Colonic mucosa (tissue), 4 donors: ENCODE results near the gene DLST. TPM values are rescaled to one million over a fixed set of nuclear protein-coding genes. Genes with fewer than 3 reads are reported as not detected.

Experiments used
- DNase-seq: peaks from one replicate; pipeline ENCODE4 v3.0.0-alpha.2; 2020
- H3K27ac ChIP-seq: fragments of 200-600 bp; one replicate; pipeline ENCODE4 v1.8.0; 2021
- H3K27me3 ChIP-seq: fragments of 200-600 bp; one replicate; pipeline ENCODE4 v1.8.0; 2021
- H3K36me3 ChIP-seq: fragments of 200-600 bp; one replicate; pipeline ENCODE4 v1.8.0; 2021
- H3K4me1 ChIP-seq: fragments of 200-600 bp; one replicate; pipeline ENCODE4 v1.8.0; 2021; ENCODE audit warnings: mild to moderate bottlenecking
- H3K4me3 ChIP-seq: fragments of 200-600 bp; one replicate; pipeline ENCODE4 v1.8.0; 2021
- H3K9ac ChIP-seq, 2 donors: one replicate each; pipeline ENCODE4 v1.7.0; 2013; ENCODE audit warnings: control low read depth in 2 of 2, low read depth in 2 of 2, low read length in 2 of 2
- H3K9me3 ChIP-seq: fragments of 200-600 bp; one replicate; pipeline ENCODE4 v1.8.0; 2021
- CTCF ChIP-seq: fragments of 200-600 bp; IDR thresholded peaks from one replicate; pipeline ENCODE4 v1.8.0; 2022; ENCODE audit warnings: antibody characterized with exemption, mild to moderate bottlenecking
- intact Hi-C: fragments of 100-400 bp; cut with DNase I; formaldehyde crosslinking; loops from one replicate; pipeline ENCODE4 v1.14.1; 2022
- total RNA-seq, 2 donors: library from RNA; stranded (reverse); fragmentation: NEBNext Ultra II Directional in 1 of 2; extraction: Animal tissue kit (Norgen Biotek cat#: 25700) in 1 of 2; gene quantifications; one replicate each; pipeline ENCODE4 v1.2.1, GENCODE V29; 2021
- donor health status: healthy.
- donor health status: DM: no; HTN: no; CAD: no.
- donor health status: DM: no; HTN: no; CAD: no.

The DLST gene
- total RNA-seq, 2 donors from 2014 or later: 148 to 149 TPM

GRCh38 chr14:74846968-74847665 is 34.6 kb upstream of the DLST start:
- Histone ChIP-seq H3K9me3 (no peaks in the 10 kb centered on the region), H3K4me1 (no peaks in the 10 kb centered on the region), H3K36me3 (no peaks in the 10 kb centered on the region), H3K9ac (no peak overlapping the region), H3K4me3 (no peak overlapping the region), H3K27ac (no peak overlapping the region), H3K27me3 (no peaks in the 10 kb centered on the region)
- intact Hi-C loops: no loop called here
- DNase-seq: no peak
- no peak for TF ChIP-seq CTCF

- H3K4me3 ChIP-seq: no peak overlapping the region
- no peak overlapping the region for H3K9ac ChIP-seq
- intact Hi-C loops: no loop called here
- no peaks in the 10 kb centered on the region for H3K27me3 ChIP-seq
- no peaks in the 10 kb centered on the region for H3K4me1 ChIP-seq
- H3K27ac ChIP-seq: no peak overlapping the region
- TF ChIP-seq CTCF: no peak
- no peak for DNase-seq
- H3K36me3 ChIP-seq: no peaks in the 10 kb centered on the region
- H3K9me3 ChIP-seq: no peaks in the 10 kb centered on the region
These were observed 32.9 kb upstream of the DLST start for GRCh38 chr14:74848768-74849167.

GRCh38 chr14:74852922-74853530 is 28.7 kb upstream of the DLST start:
- Histone ChIP-seq H3K4me1 (no peaks in the 10 kb centered on the region), H3K9me3 (no peaks in the 10 kb centered on the region), H3K36me3 (no peaks in the 10 kb centered on the region), H3K27me3 (no peaks in the 10 kb centered on the region), H3K4me3 (no peak overlapping the region), H3K27ac (no peak overlapping the region), H3K9ac (no peak overlapping the region)
- no peak for DNase-seq
- intact Hi-C loops: no loop called here
- no peak for TF ChIP-seq CTCF

GRCh38 chr14:74853581-74853980 is 28.1 kb upstream of the DLST start:
- Histone ChIP-seq H3K27me3 (no peaks in the 10 kb centered on the region), H3K36me3 (no peaks in the 10 kb centered on the region), H3K4me1 (no peaks in the 10 kb centered on the region), H3K4me3 (no peak overlapping the region), H3K9me3 (no peaks in the 10 kb centered on the region), H3K9ac (no peak overlapping the region), H3K27ac (no peak overlapping the region)
- DNase-seq: no peak
- no peak for TF ChIP-seq CTCF
- intact Hi-C loops: no loop called here

GRCh38 chr14:74855021-74855420 is 26.7 kb upstream of the DLST start:
- intact Hi-C loops: no loop called here

More at GRCh38 chr14:74855021-74855420, 26.7 kb upstream of the DLST start:
- Histone ChIP-seq H3K27ac (no peak overlapping the region), H3K27me3 (no peaks in the 10 kb centered on the region), H3K36me3 (no peaks in the 10 kb centered on the region), H3K9me3 (no peaks in the 10 kb centered on the region), H3K4me3 (no peak overlapping the region), H3K9ac (no peak overlapping the region), H3K4me1 (no peaks in the 10 kb centered on the region)
- TF ChIP-seq CTCF: no peak
- no peak for DNase-seq
